Ishikawa (cell line): ENCODE data around the gene BMERB1.

ENCODE experiments used
- CEBPB ChIP-seq: IDR thresholded peaks from 2 replicates; pipeline ENCODE4 v1.6.1; 2012
- CREB1 ChIP-seq: IDR thresholded peaks from 2 replicates; pipeline ENCODE4 v1.6.1; 2012; ENCODE audit warnings: low read depth
- EGR1 ChIP-seq: IDR thresholded peaks from 2 replicates; pipeline ENCODE4 v1.6.1; 2012
- EP300 ChIP-seq: IDR thresholded peaks from 2 replicates; pipeline ENCODE4 v1.6.1; 2012; ENCODE audit warnings: borderline replicate concordance
- FOXM1 ChIP-seq: IDR thresholded peaks from 2 replicates; pipeline ENCODE4 v1.6.1; 2012; ENCODE audit warnings: low read depth, borderline replicate concordance
- NFIC ChIP-seq: IDR thresholded peaks from 2 replicates; pipeline ENCODE4 v1.6.1; 2012
- RAD21 ChIP-seq: IDR thresholded peaks from 2 replicates; pipeline ENCODE4 v1.6.1; 2012; ENCODE audit warnings: low read depth
- TAF1 ChIP-seq: IDR thresholded peaks from 2 replicates; pipeline ENCODE4 v1.6.1; 2012; ENCODE audit warnings: low read depth, mild to moderate bottlenecking
- TCF12 ChIP-seq: IDR thresholded peaks from 2 replicates; pipeline ENCODE4 v1.6.1; 2012; ENCODE audit warnings: low read depth
- TEAD4 ChIP-seq: IDR thresholded peaks from 2 replicates; pipeline ENCODE4 v1.6.1; 2012
- YY1 ChIP-seq: IDR thresholded peaks from 2 replicates; pipeline ENCODE4 v1.6.1; 2012; ENCODE audit warnings: low read depth
- ZBTB7A ChIP-seq: IDR thresholded peaks from 2 replicates; pipeline ENCODE4 v1.6.1; 2012; ENCODE audit warnings: low read depth
- TF ChIP-seq, protein P1 (sequence below): IDR thresholded peaks from 2 replicates; pipeline ENCODE4 v1.6.1; 2012
- TF ChIP-seq, protein P2 (sequence below): IDR thresholded peaks from 2 replicates; pipeline ENCODE4 v1.6.1; 2012; ENCODE audit warnings: low read depth, mild to moderate bottlenecking
- TF ChIP-seq, protein P3 (sequence below): IDR thresholded peaks from 2 replicates; pipeline ENCODE4 v1.6.1; 2012

The BMERB1 gene

GRCh38 chr16:15532825-15533224, 98.4 kb downstream of the BMERB1 start:
- TF ChIP-seq CREB1 = no peak
- TF ChIP-seq YY1 = no peak
- TF ChIP-seq TCF12 = no peak
- no peak for TF ChIP-seq TEAD4
- no peak for TF ChIP-seq ZBTB7A
- TF ChIP-seq TAF1 = no peak
- TF ChIP-seq, protein P1, sequence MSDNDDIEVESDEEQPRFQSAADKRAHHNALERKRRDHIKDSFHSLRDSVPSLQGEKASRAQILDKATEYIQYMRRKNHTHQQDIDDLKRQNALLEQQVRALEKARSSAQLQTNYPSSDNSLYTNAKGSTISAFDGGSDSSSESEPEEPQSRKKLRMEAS = no peak
- TF ChIP-seq, protein P2, sequence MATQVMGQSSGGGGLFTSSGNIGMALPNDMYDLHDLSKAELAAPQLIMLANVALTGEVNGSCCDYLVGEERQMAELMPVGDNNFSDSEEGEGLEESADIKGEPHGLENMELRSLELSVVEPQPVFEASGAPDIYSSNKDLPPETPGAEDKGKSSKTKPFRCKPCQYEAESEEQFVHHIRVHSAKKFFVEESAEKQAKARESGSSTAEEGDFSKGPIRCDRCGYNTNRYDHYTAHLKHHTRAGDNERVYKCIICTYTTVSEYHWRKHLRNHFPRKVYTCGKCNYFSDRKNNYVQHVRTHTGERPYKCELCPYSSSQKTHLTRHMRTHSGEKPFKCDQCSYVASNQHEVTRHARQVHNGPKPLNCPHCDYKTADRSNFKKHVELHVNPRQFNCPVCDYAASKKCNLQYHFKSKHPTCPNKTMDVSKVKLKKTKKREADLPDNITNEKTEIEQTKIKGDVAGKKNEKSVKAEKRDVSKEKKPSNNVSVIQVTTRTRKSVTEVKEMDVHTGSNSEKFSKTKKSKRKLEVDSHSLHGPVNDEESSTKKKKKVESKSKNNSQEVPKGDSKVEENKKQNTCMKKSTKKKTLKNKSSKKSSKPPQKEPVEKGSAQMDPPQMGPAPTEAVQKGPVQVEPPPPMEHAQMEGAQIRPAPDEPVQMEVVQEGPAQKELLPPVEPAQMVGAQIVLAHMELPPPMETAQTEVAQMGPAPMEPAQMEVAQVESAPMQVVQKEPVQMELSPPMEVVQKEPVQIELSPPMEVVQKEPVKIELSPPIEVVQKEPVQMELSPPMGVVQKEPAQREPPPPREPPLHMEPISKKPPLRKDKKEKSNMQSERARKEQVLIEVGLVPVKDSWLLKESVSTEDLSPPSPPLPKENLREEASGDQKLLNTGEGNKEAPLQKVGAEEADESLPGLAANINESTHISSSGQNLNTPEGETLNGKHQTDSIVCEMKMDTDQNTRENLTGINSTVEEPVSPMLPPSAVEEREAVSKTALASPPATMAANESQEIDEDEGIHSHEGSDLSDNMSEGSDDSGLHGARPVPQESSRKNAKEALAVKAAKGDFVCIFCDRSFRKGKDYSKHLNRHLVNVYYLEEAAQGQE = no peak
- TF ChIP-seq NFIC = no peak
- no peak for TF ChIP-seq EGR1
- TF ChIP-seq, protein P3, sequence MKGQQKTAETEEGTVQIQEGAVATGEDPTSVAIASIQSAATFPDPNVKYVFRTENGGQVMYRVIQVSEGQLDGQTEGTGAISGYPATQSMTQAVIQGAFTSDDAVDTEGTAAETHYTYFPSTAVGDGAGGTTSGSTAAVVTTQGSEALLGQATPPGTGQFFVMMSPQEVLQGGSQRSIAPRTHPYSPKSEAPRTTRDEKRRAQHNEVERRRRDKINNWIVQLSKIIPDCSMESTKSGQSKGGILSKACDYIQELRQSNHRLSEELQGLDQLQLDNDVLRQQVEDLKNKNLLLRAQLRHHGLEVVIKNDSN = no peak
- no peak for TF ChIP-seq FOXM1
- no peak for TF ChIP-seq RAD21
- TF ChIP-seq EP300 = no peak
- TF ChIP-seq CEBPB = no peak

- no peak for TF ChIP-seq EP300
- TF ChIP-seq RAD21 = no peak
- TF ChIP-seq EGR1 = no peak
- no peak for TF ChIP-seq CREB1
- no peak for TF ChIP-seq TAF1
- TF ChIP-seq FOXM1 = no peak
- TF ChIP-seq, protein P2 = no peak
- TF ChIP-seq, protein P1 = no peak
- TF ChIP-seq TCF12 = no peak
- TF ChIP-seq, protein P3 = no peak
- no peak for TF ChIP-seq YY1
- no peak for TF ChIP-seq TEAD4
- no peak for TF ChIP-seq CEBPB
- no peak for TF ChIP-seq ZBTB7A
- no peak for TF ChIP-seq NFIC
These were observed 99.0 kb downstream of the BMERB1 start for GRCh38 chr16:15533386-15533785.

DNA sequence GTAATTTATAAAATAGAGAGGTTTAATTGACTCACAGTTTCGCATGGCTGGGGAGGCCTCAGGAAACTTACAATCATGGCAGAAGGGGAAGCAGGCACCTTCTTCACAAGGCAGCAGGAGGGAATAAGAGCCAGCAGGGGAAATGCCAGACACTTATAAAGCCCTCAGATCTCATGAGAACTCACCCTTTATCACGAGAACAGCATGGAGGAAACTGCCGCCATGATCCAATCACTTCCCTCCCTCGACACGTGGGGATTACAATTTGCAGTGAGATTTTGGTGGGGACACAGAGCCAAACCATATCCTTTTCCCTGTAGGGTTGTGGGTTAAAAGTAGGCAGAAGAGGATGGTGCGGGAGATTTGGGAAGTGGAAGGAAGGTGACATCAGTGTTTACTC, 101.4 kb downstream of the BMERB1 start:
- TF ChIP-seq FOXM1 (no peak), TCF12 (no peak), TEAD4 (no peak), CEBPB (no peak), CREB1 (no peak), RAD21 (no peak), EP300 (no peak), NFIC (no peak)
- TF ChIP-seq, protein P3 = no peak
- TF ChIP-seq, protein P1 = no peak

DNA sequence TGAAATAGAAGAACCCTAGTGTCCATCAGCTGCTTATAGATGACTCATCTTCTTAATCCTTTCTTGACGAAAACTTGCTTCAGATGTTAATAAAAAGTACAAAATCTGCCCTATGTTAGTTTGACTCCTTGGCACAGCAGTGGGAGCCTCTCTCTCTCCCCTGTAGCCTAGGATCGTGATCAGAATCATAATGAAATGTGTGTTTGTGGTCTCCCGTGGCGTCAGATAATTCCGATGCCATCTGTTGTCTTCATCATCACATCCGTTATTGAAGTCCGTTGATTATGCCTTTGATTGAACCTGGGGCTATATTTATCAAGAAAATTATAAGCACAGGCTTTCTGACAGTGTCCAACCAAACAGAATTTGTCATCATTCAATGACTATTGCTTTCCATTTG, 102.5 kb downstream of the BMERB1 start:
- TF ChIP-seq TCF12 (no peak), CEBPB (no peak), TEAD4 (no peak), NFIC (no peak), EGR1 (no peak), TAF1 (no peak), YY1 (no peak), RAD21 (no peak), EP300 (no peak), ZBTB7A (no peak), CREB1 (no peak), FOXM1 (no peak)
- TF ChIP-seq, protein P3 = no peak
- TF ChIP-seq, protein P1 = no peak
- TF ChIP-seq, protein P2 = no peak
